IPS DF 6.9 (cell line): ENCODE measurements around the gene COL4A1.

Source experiments
- DNase-seq: peaks from one replicate; pipeline ENCODE4 v3.0.0-alpha.2; 2013; ENCODE audit warnings: low read depth, low spot score
- H3K27ac ChIP-seq: one replicate; pipeline ENCODE4 v1.5.1; 2013; ENCODE audit warnings: low read length, control low read depth
- H3K27me3 ChIP-seq: 2 replicates; pipeline ENCODE4 v1.6.1; 2013; ENCODE audit warnings: mild to moderate bottlenecking, low read length; ENCODE audit not compliant: control insufficient read depth, insufficient read depth
- H3K36me3 ChIP-seq: 2 replicates; pipeline ENCODE4 v1.6.1; 2013; ENCODE audit warnings: low read length; ENCODE audit not compliant: control insufficient read depth, insufficient read depth
- H3K4me1 ChIP-seq: 2 replicates; pipeline ENCODE4 v1.6.1; 2013; ENCODE audit warnings: low read length; ENCODE audit not compliant: control insufficient read depth, insufficient read depth
- H3K4me3 ChIP-seq: 2 replicates; pipeline ENCODE4 v1.5.1; 2013; ENCODE audit warnings: mild to moderate bottlenecking, low read length
- H3K9me3 ChIP-seq: 2 replicates; pipeline ENCODE4 v1.6.1; 2013; ENCODE audit warnings: low read length, inconsistent platforms; ENCODE audit not compliant: control insufficient read depth, insufficient read depth
- WGBS: extraction: QIAGEN DNeasy Blood & Tissue Kit; methylation state at CpG from one replicate; pipeline ENCODE4 v1.1.7; 2013; ENCODE audit warnings: mixed read lengths, missing lambda C conversion rate; ENCODE audit not compliant: insufficient read length, insufficient coverage; 5-methylcytosine and 5-hydroxymethylcytosine counted together

COL4A1 gene

GRCh38 chr13:110103534-110103933, 203.4 kb downstream of the COL4A1 start:
- H3K4me1 ChIP-seq: no peaks in the 10 kb centered on the region
- no CpG with 5 or more reads among the region's 2 CpGs for WGBS
- H3K9me3 ChIP-seq: no peaks in the 10 kb centered on the region; the same call in 1 of the 2 replicates
- no peaks in the 10 kb centered on the region for H3K27me3 ChIP-seq
- no peaks in the 10 kb centered on the region for H3K36me3 ChIP-seq
- no peak overlapping the region for H3K27ac ChIP-seq
- no peak for DNase-seq
- H3K4me3 ChIP-seq: no peak overlapping the region

- H3K36me3 ChIP-seq: no peaks in the 10 kb centered on the region
- H3K9me3 ChIP-seq: no peaks in the 10 kb centered on the region; the same call in 1 of the 2 replicates
- no peaks in the 10 kb centered on the region for H3K27me3 ChIP-seq
- H3K27ac ChIP-seq: no peak overlapping the region
- WGBS: no CpG with 5 or more reads among the region's 5 CpGs
- DNase-seq: no peak
- H3K4me3 ChIP-seq: no peak overlapping the region
- H3K4me1 ChIP-seq: no peaks in the 10 kb centered on the region
These were observed 203.9 kb downstream of the COL4A1 start for GRCh38 chr13:110103026-110103425.

GRCh38 chr13:110102053-110102452, 204.9 kb downstream of the COL4A1 start:
- Histone ChIP-seq H3K4me1 (no peaks in the 10 kb centered on the region), H3K27ac (no peak overlapping the region), H3K4me3 (no peak overlapping the region), H3K9me3 (no peaks in the 10 kb centered on the region; the same call in 1 of the 2 replicates), H3K36me3 (no peaks in the 10 kb centered on the region), H3K27me3 (no peaks in the 10 kb centered on the region)
- no peak for DNase-seq
- WGBS: no CpG with 5 or more reads among the region's 4 CpGs

- H3K27me3 ChIP-seq: no peaks in the 10 kb centered on the region
- DNase-seq: no peak
- H3K9me3 ChIP-seq: no peaks in the 10 kb centered on the region; the same call in 1 of the 2 replicates
- no peaks in the 10 kb centered on the region for H3K4me1 ChIP-seq
- no peak overlapping the region for H3K27ac ChIP-seq
- H3K36me3 ChIP-seq: no peaks in the 10 kb centered on the region
- H3K4me3 ChIP-seq: no peak overlapping the region
- WGBS: no CpG with 5 or more reads among the region's 1 CpG
These were observed 207.0 kb downstream of the COL4A1 start for GRCh38 chr13:110099922-110100321.
